Cardiac muscle cell (in vitro differentiated cells and primary cell): ENCODE measurements around the gene AP3D1. TPM values are rescaled to one million over a fixed set of nuclear protein-coding genes. Genes with fewer than 3 reads are reported as not detected.

Source experiments
- DNase-seq, 2 donors: peaks; one replicate each; pipeline versions ENCODE4 v3.0.0 to v3.0.0-alpha.2; 2010 to 2017; ENCODE audit warnings: low read depth in 1 of 2, low spot score in 1 of 2
- H3K27ac ChIP-seq: fragments of 200-600 bp; sonication (generic); 2 replicates; pipeline ENCODE4 v1.5.1; 2016
- H3K27me3 ChIP-seq: fragments of 200-600 bp; sonication (generic); 2 replicates; pipeline ENCODE4 v1.6.0; 2016; ENCODE audit warnings: control low read depth
- H3K36me3 ChIP-seq: fragments of 200-600 bp; sonication (generic); 2 replicates; pipeline ENCODE4 v1.5.1; 2016; ENCODE audit warnings: control low read depth
- H3K4me1 ChIP-seq: fragments of 200-600 bp; sonication (generic); 2 replicates; pipeline ENCODE4 v1.8.1; 2017; ENCODE audit warnings: low read depth, mild to moderate bottlenecking, mixed run types
- H3K4me3 ChIP-seq: fragments of 200-600 bp; sonication (generic); 2 replicates; pipeline ENCODE4 v1.5.1; 2016; ENCODE audit warnings: mild to moderate bottlenecking
- H3K9me3 ChIP-seq: fragments of 200-600 bp; sonication (generic); 2 replicates; pipeline ENCODE4 v1.5.1; 2017; ENCODE audit warnings: low read depth, mild to moderate bottlenecking, control low read depth
- CTCF ChIP-seq: IDR thresholded peaks from 2 replicates; pipeline ENCODE4 v1.5.1; 2012; ENCODE audit warnings: low read depth, mild to moderate bottlenecking, low read length
- polyA plus RNA-seq: library from polyadenylated mRNA; unstranded; fragments of >200 nt; fragmentation: Nextera tagmentation; extraction: Ambion mirVana; gene quantifications from 2 replicates; pipeline ENCODE4 v1.2.1, GENCODE V29; 2016
- total RNA-seq: library from RNA; depleted of rRNA; stranded (reverse); fragments of >200 nt; gene quantifications from 2 replicates; pipeline ENCODE4 v1.2.3, GENCODE V29; 2016

The AP3D1 gene
- total and polyA plus RNA-seq, 2 experiments from 2014 or later, result 115 to 125 TPM

GRCh38 chr19:2053601-2054389 lies 97.6 kb downstream of the AP3D1 start:
- no peak overlapping the region for H3K4me3 ChIP-seq
- DNase-seq, result peak in 1 of 2 donors; percentile 97
- TF ChIP-seq CTCF, result no peak
- H3K9me3 ChIP-seq, result no peaks in the 10 kb centered on the region
- H3K4me1 ChIP-seq, result peaks cover 16% of the 10 kb centered on the region
- no peaks in the 10 kb centered on the region for H3K27me3 ChIP-seq
- no peak overlapping the region for H3K27ac ChIP-seq
- H3K36me3 ChIP-seq, result no peaks in the 10 kb centered on the region

- no peak overlapping the region for H3K27ac ChIP-seq
- no peaks in the 10 kb centered on the region for H3K36me3 ChIP-seq
- no peak overlapping the region for H3K4me3 ChIP-seq
- H3K27me3 ChIP-seq, result no peaks in the 10 kb centered on the region
- DNase-seq, result peak in 1 of 2 donors; percentile 77
- no peak for TF ChIP-seq CTCF
- no peaks in the 10 kb centered on the region for H3K9me3 ChIP-seq
- H3K4me1 ChIP-seq, result peaks cover 16% of the 10 kb centered on the region
Measured at GRCh38 chr19:2051773-2052704, 99.3 kb downstream of the AP3D1 start.

GRCh38 chr19:2050991-2051772 lies 100.2 kb downstream of the AP3D1 start, which contains the start of gene MKNK2:
MKNK2 (minus strand) TSS chr19:2051244; CDS start chr19:2050851, 393 bp downstream.
- peak within 1 kb of the TSS; percentile 46 for H3K27ac ChIP-seq

More at GRCh38 chr19:2050991-2051772, 100.2 kb downstream of the AP3D1 start, which contains the start of gene MKNK2:
- Histone ChIP-seq H3K4me1 (peaks cover 15% of the 10 kb centered on the region), H3K36me3 (no peaks in the 10 kb centered on the region), H3K27me3 (no peaks in the 10 kb centered on the region), H3K4me3 (peak within 1 kb of the TSS; percentile 89), H3K9me3 (no peaks in the 10 kb centered on the region)
- DNase-seq, result peak; percentile 92 to 96
- TF ChIP-seq CTCF, result peak; percentile 49

Other genes with a start within 250 kb of the AP3D1 start
- gene ADAT3, start 246.2 kb downstream of the AP3D1 start, total RNA-seq, result 11.2 and 16.3 TPM in 2 replicates
- gene ADAT3, start 246.2 kb downstream of the AP3D1 start, polyA plus RNA-seq, result 5.9 and 14.3 TPM in 2 replicates
- gene SCAMP4, start 246.2 kb downstream of the AP3D1 start, total RNA-seq, result 58.0 and 62.5 TPM in 2 replicates
- 53.7 and 58.5 TPM in 2 replicates for gene SCAMP4, start 246.2 kb downstream of the AP3D1 start, polyA plus RNA-seq
- gene CSNK1G2, start 210.4 kb downstream of the AP3D1 start, total RNA-seq, result 92.6 and 100 TPM in 2 replicates
- 81.1 and 97.7 TPM in 2 replicates for gene CSNK1G2, start 210.4 kb downstream of the AP3D1 start, polyA plus RNA-seq
- 133 and 155 TPM in 2 replicates for gene BTBD2, start 135.9 kb downstream of the AP3D1 start, total RNA-seq
- 126 and 149 TPM in 2 replicates for gene BTBD2, start 135.9 kb downstream of the AP3D1 start, polyA plus RNA-seq
- gene MKNK2, start 100.3 kb downstream of the AP3D1 start, total RNA-seq, result 72.5 and 76.6 TPM in 2 replicates
- 72.8 and 87.2 TPM in 2 replicates for gene MKNK2, start 100.3 kb downstream of the AP3D1 start, polyA plus RNA-seq
- 15.1 and 17.4 TPM in 2 replicates for gene MOB3A, start 55.2 kb downstream of the AP3D1 start, total RNA-seq
- 21.6 and 22.0 TPM in 2 replicates for gene MOB3A, start 55.2 kb downstream of the AP3D1 start, polyA plus RNA-seq
- gene IZUMO4, start 54.7 kb downstream of the AP3D1 start, total RNA-seq, result 10.5 and 11.6 TPM in 2 replicates
- 2.6 and 4.9 TPM in 2 replicates for gene IZUMO4, start 54.7 kb downstream of the AP3D1 start, polyA plus RNA-seq
- 25.3 and 53.8 TPM in 2 replicates for gene DOT1L, start 12.4 kb upstream of the AP3D1 start, total RNA-seq
- 15.6 and 19.1 TPM in 2 replicates for gene DOT1L, start 12.4 kb upstream of the AP3D1 start, polyA plus RNA-seq
- 255 and 361 TPM in 2 replicates for gene PLEKHJ1, start 84.8 kb upstream of the AP3D1 start, total RNA-seq
- 297 and 342 TPM in 2 replicates for gene PLEKHJ1, start 84.8 kb upstream of the AP3D1 start, polyA plus RNA-seq
- gene SF3A2, start 85.3 kb upstream of the AP3D1 start, total RNA-seq, result 60.6 and 66.9 TPM in 2 replicates
- 110 and 111 TPM in 2 replicates for gene SF3A2, start 85.3 kb upstream of the AP3D1 start, polyA plus RNA-seq
- 24.1 and 45.6 TPM in 2 replicates for gene AMH, start 97.8 kb upstream of the AP3D1 start, total RNA-seq
- 23.2 and 71.4 TPM in 2 replicates for gene AMH, start 97.8 kb upstream of the AP3D1 start, polyA plus RNA-seq
- gene JSRP1, start 104.9 kb upstream of the AP3D1 start, total RNA-seq, result 1.9 and 5.4 TPM in 2 replicates
- gene JSRP1, start 104.9 kb upstream of the AP3D1 start, polyA plus RNA-seq, result 0.79 and 4.2 TPM in 2 replicates
- 0.48 TPM in 1 of 2 replicates, not detected in the other for gene PEAK3, start 130.6 kb upstream of the AP3D1 start, total RNA-seq
- 0.06 and 0.51 TPM in 2 replicates for gene PEAK3, start 130.6 kb upstream of the AP3D1 start, polyA plus RNA-seq
- 2.1 and 3.1 TPM in 2 replicates for gene LINGO3, start 156.6 kb upstream of the AP3D1 start, total RNA-seq
- gene LINGO3, start 156.6 kb upstream of the AP3D1 start, polyA plus RNA-seq, result 0.23 and 1.4 TPM in 2 replicates
- gene LSM7, start 177.0 kb upstream of the AP3D1 start, total RNA-seq, result 231 and 424 TPM in 2 replicates
- gene LSM7, start 177.0 kb upstream of the AP3D1 start, polyA plus RNA-seq, result 157 and 176 TPM in 2 replicates
- gene SPPL2B, start 177.1 kb upstream of the AP3D1 start, total RNA-seq, result 95.3 and 132 TPM in 2 replicates
- 90.4 and 90.9 TPM in 2 replicates for gene SPPL2B, start 177.1 kb upstream of the AP3D1 start, polyA plus RNA-seq
- gene TMPRSS9, start 208.7 kb upstream of the AP3D1 start, total RNA-seq, result not detected in 2 replicates
- gene TMPRSS9, start 208.7 kb upstream of the AP3D1 start, polyA plus RNA-seq, result not detected in 2 replicates